Epithelial cell of proximal tubule (primary cell): ENCODE measurements around the gene COA6. TPM values are rescaled to one million over a fixed set of nuclear protein-coding genes. Genes with fewer than 3 reads are reported as not detected.

Experiments
- DNase-seq: peaks from one replicate; pipeline ENCODE4 v3.0.0-alpha.2; 2011; ENCODE audit warnings: low read depth
- H3K4me3 ChIP-seq: 2 replicates; pipeline ENCODE4 v1.5.1; 2011; ENCODE audit warnings: low read depth, mild to moderate bottlenecking, low read length
- CTCF ChIP-seq: conservative IDR thresholded peaks from 2 replicates; pipeline ENCODE4 v1.5.1; 2012; ENCODE audit warnings: low read depth, mild to moderate bottlenecking, low read length
- total RNA-seq: library from RNA; depleted of rRNA; stranded (reverse); fragments of >200 nt; gene quantifications from 2 replicates; pipeline ENCODE4 v1.2.3, GENCODE V29; 2015

The COA6 gene
- total RNA-seq, 1 donor from 2014 or later = 31.8 TPM

- no peak overlapping the region for H3K4me3 ChIP-seq
- TF ChIP-seq CTCF = no peak
- DNase-seq = no peak
Observed at GRCh38 chr1:234386122-234386521, 12.9 kb downstream of the COA6 start.

GRCh38 chr1:234388094-234388493, 14.8 kb downstream of the COA6 start:
- TF ChIP-seq CTCF = no peak
- H3K4me3 ChIP-seq = no peak overlapping the region
- DNase-seq = no peak

- no peak for DNase-seq
- H3K4me3 ChIP-seq = no peak overlapping the region
- TF ChIP-seq CTCF = no peak
Observed at GRCh38 chr1:234393190-234393589, 19.9 kb downstream of the COA6 start.

- TF ChIP-seq CTCF = no peak
- DNase-seq = no peak
- H3K4me3 ChIP-seq = no peak overlapping the region
Observed at GRCh38 chr1:234395297-234395696, 22.0 kb downstream of the COA6 start.

GRCh38 chr1:234396092-234396491, 22.8 kb downstream of the COA6 start:
- no peak for TF ChIP-seq CTCF
- no peak for DNase-seq
- no peak overlapping the region for H3K4me3 ChIP-seq

GRCh38 chr1:234396871-234397270, 23.6 kb downstream of the COA6 start:
- no peak for TF ChIP-seq CTCF
- no peak overlapping the region for H3K4me3 ChIP-seq
- no peak for DNase-seq

- TF ChIP-seq CTCF = no peak
- H3K4me3 ChIP-seq = no peak overlapping the region
- no peak for DNase-seq
Observed at GRCh38 chr1:234397732-234398131, 24.5 kb downstream of the COA6 start.
